IMR-90 (cell line): ENCODE results near the gene RAP1GAP2. TPM values are rescaled to one million over a fixed set of nuclear protein-coding genes. Genes with fewer than 3 reads are reported as not detected.

Experiments used
- ATAC-seq: fragments of 200-7000 bp; cut with Tn5 transposase; 2 replicates; pipeline ENCODE4 v1.9.1; 2020; ENCODE audit warnings: low read depth, mild to moderate bottlenecking, moderate library complexity
- BruUV-seq: library from RNA; stranded (reverse); fragments of 400-500 nt; replicated peaks from 2 replicates; lab custom pipeline; 2021; lab: Mats Ljungman, UMichigan
- CTCF ChIA-PET: fragments of 300-600 bp; formaldehyde crosslinking; extraction: SDS; loops from one replicate; lab custom pipeline; 2021; ENCODE audit warnings: antibody characterized with exemption; lab: Yijun Ruan, JAX
- POLR2A ChIA-PET: fragments of 300-600 bp; sonication (Branson Sonifier 250); formaldehyde crosslinking; loops from one replicate; lab custom pipeline; 2022; ENCODE audit warnings: antibody characterized with exemption; ENCODE audit not compliant: unreplicated experiment; lab: Charles Lee
- DNase-seq: peaks from one replicate; pipeline ENCODE4 v3.0.0; 2013
- H2AFZ ChIP-seq: replicated peaks from 2 replicates; pipeline ENCODE3; 2013; ENCODE audit warnings: low read length, mild to moderate bottlenecking; ENCODE audit not compliant: poor library complexity
- H2AK5ac ChIP-seq: 2 replicates; pipeline ENCODE4 v1.6.1; 2013; ENCODE audit warnings: low read depth, low read length, inconsistent platforms
- H2AK9ac ChIP-seq: replicated peaks from 2 replicates; pipeline ENCODE3; 2013; ENCODE audit warnings: mild to moderate bottlenecking, low read depth, low read length, moderate library complexity; ENCODE audit not compliant: poor library complexity
- H2BK120ac ChIP-seq: 2 replicates; pipeline ENCODE4 v1.6.1; 2013; ENCODE audit warnings: low read depth, low read length, inconsistent platforms
- H2BK15ac ChIP-seq: 3 replicates; pipeline ENCODE4 v1.6.1; 2013; ENCODE audit warnings: low read depth, low read length, inconsistent platforms
- H2BK20ac ChIP-seq: 2 replicates; pipeline ENCODE4 v1.6.1; 2013; ENCODE audit warnings: low read depth, mild to moderate bottlenecking, inconsistent platforms, low read length, moderate library complexity
- H2BK5ac ChIP-seq: 2 replicates; pipeline ENCODE4 v1.6.1; 2013; ENCODE audit warnings: mild to moderate bottlenecking, low read depth, low read length, inconsistent platforms; ENCODE audit not compliant: poor library complexity, severe bottlenecking
- H3K14ac ChIP-seq: replicated peaks from 2 replicates; pipeline ENCODE4 v1.6.1; 2013; ENCODE audit warnings: low read depth, low read length, inconsistent platforms
- H3K18ac ChIP-seq: 2 replicates; pipeline ENCODE4 v1.6.1; 2013; ENCODE audit warnings: low read depth, low read length, control low read depth
- H3K23ac ChIP-seq: 2 replicates; pipeline ENCODE4 v1.6.1; 2013; ENCODE audit warnings: low read depth, low read length, inconsistent platforms
- H3K27ac ChIP-seq: 2 replicates; pipeline ENCODE4 v1.5.1; 2013; ENCODE audit warnings: mild to moderate bottlenecking, control low read depth, low read length; ENCODE audit not compliant: insufficient read depth
- H3K27me3 ChIP-seq: 2 replicates; pipeline ENCODE4 v1.6.1; 2013; ENCODE audit warnings: low read length; ENCODE audit not compliant: control insufficient read depth, insufficient read depth
- H3K36me3 ChIP-seq: 2 replicates; pipeline ENCODE4 v1.6.1; 2013; ENCODE audit warnings: low read length, mixed read lengths; ENCODE audit not compliant: control insufficient read depth, insufficient read depth
- H3K4ac ChIP-seq: 2 replicates; pipeline ENCODE4 v1.6.1; 2013; ENCODE audit warnings: low read depth, low read length, inconsistent platforms
- H3K4me1 ChIP-seq: 2 replicates; pipeline ENCODE4 v1.6.1; 2013; ENCODE audit warnings: low read length, mixed read lengths; ENCODE audit not compliant: control insufficient read depth, insufficient read depth
- H3K4me2 ChIP-seq: 2 replicates; pipeline ENCODE4 v1.6.1; 2013; ENCODE audit warnings: low read depth, mild to moderate bottlenecking, control low read depth, low read length, moderate library complexity
- H3K4me3 ChIP-seq: 2 replicates; pipeline ENCODE4 v1.5.1; 2013; ENCODE audit warnings: low read depth, mild to moderate bottlenecking, control low read depth, low read length, moderate library complexity; ENCODE audit not compliant: insufficient read depth
- H3K56ac ChIP-seq: 2 replicates; pipeline ENCODE4 v1.6.1; 2013; ENCODE audit warnings: low read length, inconsistent platforms; ENCODE audit not compliant: insufficient read depth; ENCODE audit errors: extremely low read depth
- H3K79me1 ChIP-seq, 2 experiments: 2 replicates each; pipeline ENCODE4 v1.6.1; 2013; ENCODE audit warnings: low read length in 2 of 2, inconsistent platforms in 1 of 2, low read depth in 1 of 2
- H3K9ac ChIP-seq: 2 replicates; pipeline ENCODE4 v1.6.1; 2013; ENCODE audit warnings: low read depth, low read length, control low read depth
- H3K9me1 ChIP-seq: 2 replicates; pipeline ENCODE4 v1.6.1; 2013; ENCODE audit warnings: low read length, inconsistent platforms; ENCODE audit not compliant: insufficient read depth
- H3K9me3 ChIP-seq: 2 replicates; pipeline ENCODE4 v1.6.1; 2013; ENCODE audit warnings: low read length; ENCODE audit not compliant: control insufficient read depth, insufficient read depth
- H4K20me1 ChIP-seq: 2 replicates; pipeline ENCODE4 v1.6.1; 2013; ENCODE audit warnings: low read length, inconsistent platforms; ENCODE audit not compliant: insufficient read depth
- H4K5ac ChIP-seq: 2 replicates; pipeline ENCODE4 v1.6.1; 2013; ENCODE audit warnings: mild to moderate bottlenecking, low read depth, low read length, control low read depth
- H4K8ac ChIP-seq, 2 experiments: 2 replicates each; pipeline ENCODE4 v1.6.1; 2013; ENCODE audit warnings: low read depth in 2 of 2, low read length in 2 of 2, control low read depth in 1 of 2, inconsistent platforms in 1 of 2
- H4K91ac ChIP-seq: 2 replicates; pipeline ENCODE4 v1.6.1; 2013; ENCODE audit warnings: low read depth, low read length, inconsistent platforms; ENCODE audit not compliant: insufficient read depth
- BHLHE40 ChIP-seq: fragments of 150-350 bp; IDR thresholded peaks from 2 replicates; pipeline ENCODE4 v1.6.1; 2016; ENCODE audit warnings: mild to moderate bottlenecking, low read depth, low read length
- CEBPB ChIP-seq: IDR thresholded peaks from 2 replicates; pipeline ENCODE4 v1.6.1; 2012; ENCODE audit warnings: low read depth, low read length, improper control_type of control experiment
- CHD1 ChIP-seq: IDR thresholded peaks from 2 replicates; pipeline ENCODE4 v1.6.1; 2012; ENCODE audit warnings: low read depth, low read length, improper control_type of control experiment
- CTCF ChIP-seq: conservative IDR thresholded peaks from 2 replicates; pipeline ENCODE4 v1.5.1; 2012; ENCODE audit warnings: mild to moderate bottlenecking, low read depth, low read length, improper control_type of control experiment
- FOS ChIP-seq: fragments of 150-350 bp; IDR thresholded peaks from 2 replicates; pipeline ENCODE4 v1.6.1; 2016; ENCODE audit warnings: low read depth, low read length
- MAFK ChIP-seq: IDR thresholded peaks from 2 replicates; pipeline ENCODE4 v1.6.1; 2012; ENCODE audit warnings: low read depth, low read length, improper control_type of control experiment
- MAZ ChIP-seq: IDR thresholded peaks from 2 replicates; pipeline ENCODE4 v1.6.1; 2012; ENCODE audit warnings: low read depth, mild to moderate bottlenecking, low read length, improper control_type of control experiment, moderate library complexity, borderline replicate concordance
- MXI1 ChIP-seq: IDR thresholded peaks from 2 replicates; pipeline ENCODE4 v1.6.1; 2012; ENCODE audit warnings: low read depth, mild to moderate bottlenecking, low read length, moderate library complexity, borderline replicate concordance
- NFE2L2 ChIP-seq: fragments of 150-350 bp; IDR thresholded peaks from 2 replicates; pipeline ENCODE4 v1.6.1; 2016; ENCODE audit warnings: low read depth, mild to moderate bottlenecking, low read length
- POLR2A ChIP-seq: IDR thresholded peaks from 2 replicates; pipeline ENCODE4 v1.6.1; 2012; ENCODE audit warnings: mild to moderate bottlenecking, low read depth, low read length
- RFX5 ChIP-seq: IDR thresholded peaks from 2 replicates; pipeline ENCODE4 v1.8.0; 2012; ENCODE audit warnings: low read depth, mild to moderate bottlenecking, low read length, moderate library complexity
- SMC3 ChIP-seq: fragments of 150-350 bp; IDR thresholded peaks from 2 replicates; pipeline ENCODE4 v1.6.1; 2016; ENCODE audit warnings: low read depth, mild to moderate bottlenecking, antibody characterized with exemption, low read length, moderate library complexity
- USF2 ChIP-seq: fragments of 150-350 bp; IDR thresholded peaks from 2 replicates; pipeline ENCODE4 v1.6.1; 2017; ENCODE audit warnings: mild to moderate bottlenecking, antibody characterized with exemption, low read length, low read depth
- WGBS, 2 experiments: methylation state at CpG; one replicate each; pipeline versions ENCODE4 v1.1.5 to v1.1.7; 2013; ENCODE audit warnings: missing lambda C conversion rate in 2 of 2; ENCODE audit not compliant: insufficient read length in 1 of 2; ENCODE audit errors: extremely low coverage in 2 of 2; 5-methylcytosine and 5-hydroxymethylcytosine counted together
- dilution Hi-C: fragments of 300-500 bp; cut with HindIII; formaldehyde crosslinking; loops from one replicate; pipeline ENCODE4 v1.14.3; 2018; ENCODE audit warnings: low sequenced_read_pairs; ENCODE audit not compliant: unreplicated experiment
- in situ Hi-C: fragments of 300-500 bp; cut with MboI; formaldehyde crosslinking; loops from 3 replicates; pipeline ENCODE4 v1.14.3; 2019; ENCODE audit warnings: low sequenced_read_pairs, inconsistent platforms, mixed read lengths
- intact Hi-C: fragments of 100-400 bp; cut with micrococcal nuclease; formaldehyde crosslinking; loops from 2 replicates; pipeline ENCODE4 v1.10.0; 2022
- polyA plus RNA-seq, 3 experiments: library from polyadenylated mRNA; depleted of rRNA; stranded (reverse); fragments of >200 nt; gene quantifications; 2 replicates each; pipeline ENCODE4 v1.2.3, GENCODE V29; 2012; ENCODE audit warnings: low replicate concordance in 1 of 3
- total RNA-seq: library from RNA; depleted of rRNA; stranded (reverse); fragments of >200 nt; gene quantifications from 2 replicates; pipeline ENCODE4 v1.2.3, GENCODE V29; 2012

The RAP1GAP2 gene
- total and polyA plus RNA-seq, 2 of the 4 experiments (the other 2 are of a cell fraction): 5.7 to 7.5 TPM

GRCh38 chr17:3004150-3004801 is 208.0 kb downstream of the RAP1GAP2 start (continued):
- TF ChIP-seq MAZ (peak; percentile 48; the same call in 1 of the 2 replicates), POLR2A (peak; percentile 64; the same call in 1 of the 2 replicates)

- in situ Hi-C loops (no loop called here), intact Hi-C loops (loop anchor here (1.0 to 5.0 kb wide), 3 partner anchors 44 to 153 kb away; no protein-coding TSS in a partner anchor), dilution Hi-C loops (no loop called here)
- peaks cover 4 to 12% of the 10 kb centered on the region in 2 experiments; a peak in 2 of 4 replicates for H3K79me1 ChIP-seq
- H2AK5ac ChIP-seq: peak overlapping the region; percentile 31; the same call in 1 of the 2 replicates
- peaks cover 14% of the 10 kb centered on the region for H3K9me1 ChIP-seq
- ChIA-PET POLR2A (no interaction called here), CTCF (no interaction called here)
- H3K14ac ChIP-seq: peak overlapping the region; percentile 17
- H3K9ac ChIP-seq: peak overlapping the region; percentile 5; the same call in 1 of the 2 replicates
- peak overlapping the region; percentile 55; the same call in 1 of the 2 replicates for H4K91ac ChIP-seq
- no peak for TF ChIP-seq MAFK
- TF ChIP-seq SMC3: no peak
- TF ChIP-seq BHLHE40: no peak
- no peak for TF ChIP-seq CEBPB
- TF ChIP-seq USF2: no peak
- no peak for TF ChIP-seq CTCF
- TF ChIP-seq MAZ: no peak
- TF ChIP-seq RFX5: no peak
- TF ChIP-seq MXI1: no peak
- no peak for TF ChIP-seq FOS
- no peak for TF ChIP-seq NFE2L2
- TF ChIP-seq CHD1: no peak
- DNase-seq (no peak), ATAC-seq (no peak)
- peak overlapping the region; percentile 5 to 64; a peak in 3 of 4 replicates for H4K8ac ChIP-seq
- H4K20me1 ChIP-seq: no peaks in the 10 kb centered on the region
- no peak overlapping the region for H3K56ac ChIP-seq
- H3K23ac ChIP-seq: 0 out of 2 replicates have a peak overlapping the region, but pooled peaks have one; percentile 31
- H3K4me3 ChIP-seq: no peak overlapping the region
- no peaks in the 10 kb centered on the region for H3K36me3 ChIP-seq
- peak overlapping the region; percentile 82 for H2BK5ac ChIP-seq
- H4K5ac ChIP-seq: peak overlapping the region; percentile 51
- WGBS, 2 experiments: 98% methylated on average over 8 of the region's 13 CpGs; no CpG with 5 or more reads in 1 of the 2 experiments
- no TSS peak for BruUV-seq
- H2AFZ ChIP-seq: peak overlapping the region; percentile 89
- peak overlapping the region; percentile 21 for H2BK20ac ChIP-seq
- peak overlapping the region; percentile 61 for H3K18ac ChIP-seq
- H3K4me1 ChIP-seq: peaks cover 15% of the 10 kb centered on the region
- peak overlapping the region; percentile 70 for H2BK120ac ChIP-seq
- no peaks in the 10 kb centered on the region for H3K9me3 ChIP-seq
- peak overlapping the region; percentile 22 for H2AK9ac ChIP-seq
- peak overlapping the region; percentile 45; the same call in 2 of the 3 replicates for H2BK15ac ChIP-seq
- H3K4me2 ChIP-seq: no peak overlapping the region
- peak overlapping the region; percentile 68 for H3K4ac ChIP-seq
- peak overlapping the region; percentile 48 for H3K27ac ChIP-seq
- H3K27me3 ChIP-seq: no peaks in the 10 kb centered on the region
These were observed 208.7 kb downstream of the RAP1GAP2 start for GRCh38 chr17:3004925-3005324.
